Esophagus muscularis mucosa (tissue), 4 donors: ENCODE measurements around the gene ONECUT3. TPM values are rescaled to one million over a fixed set of nuclear protein-coding genes. Genes with fewer than 3 reads are reported as not detected.

ENCODE experiments used
- DNase-seq: peaks from one replicate; pipeline ENCODE4 v3.0.0-alpha.2; 2017; ENCODE audit errors: extremely low spot score
- H3K27ac ChIP-seq, 4 donors: fragments of 200-600 bp; sonication (generic); replicated peaks in 1 of 4; 1 replicate in 3 of 4; 2 replicates in 1 of 4; pipeline ENCODE4 v1.5.1; 2016 to 2019; ENCODE audit warnings: mild to moderate bottlenecking in 1 of 4
- H3K27me3 ChIP-seq, 4 donors: fragments of 200-600 bp; sonication (generic); one replicate each; pipeline versions ENCODE4 v1.5.1 to v1.6.0; 2016 to 2019
- H3K36me3 ChIP-seq, 4 donors: fragments of 200-600 bp; sonication (generic); one replicate each; pipeline ENCODE4 v1.5.1; 2016 to 2019
- H3K4me1 ChIP-seq, 4 donors: fragments of 200-600 bp; sonication (generic); one replicate each; pipeline ENCODE4 v1.5.1; 2016 to 2019
- H3K4me3 ChIP-seq, 4 donors: fragments of 200-600 bp; sonication (generic); 1 replicate in 2 of 4; 2 replicates in 2 of 4; pipeline ENCODE4 v1.5.1; 2016 to 2019; ENCODE audit warnings: mild to moderate bottlenecking in 4 of 4, moderate library complexity in 1 of 4
- H3K9me3 ChIP-seq, 4 donors: fragments of 200-600 bp; sonication (generic); 1 replicate in 3 of 4; 2 replicates in 1 of 4; pipeline ENCODE4 v1.5.1; 2016 to 2019
- CTCF ChIP-seq, 3 experiments: fragments of 200-600 bp in 2 of 3; fragments of 450-650 bp in 1 of 3; sonication (generic) in 2 of 3; IDR thresholded peaks; one replicate each; pipeline ENCODE4 v1.5.1; 2017 to 2019; ENCODE audit warnings: antibody characterized with exemption in 3 of 3, mild to moderate bottlenecking in 2 of 3, moderate library complexity in 1 of 3
- EP300 ChIP-seq: sonication (generic); formaldehyde crosslinking; IDR thresholded peaks from one replicate; pipeline ENCODE4 v1.6.1; 2017; ENCODE audit warnings: antibody characterized with exemption
- POLR2A ChIP-seq: fragments of 450-650 bp; IDR thresholded peaks from one replicate; pipeline ENCODE4 v1.6.1; 2017; ENCODE audit warnings: antibody characterized with exemption, moderate library complexity, mild to moderate bottlenecking, low read depth
- POLR2AphosphoS5 ChIP-seq, 2 donors: sonication (generic); formaldehyde crosslinking; IDR thresholded peaks; one replicate each; pipeline ENCODE4 v1.6.1; 2017; ENCODE audit warnings: antibody characterized with exemption in 2 of 2
- WGBS: methylation state at CpG from one replicate; pipeline ENCODE4 v1.1.5; 2018; 5-methylcytosine and 5-hydroxymethylcytosine counted together
- intact Hi-C: fragments of 100-400 bp; cut with DNase I; formaldehyde crosslinking; loops from one replicate; pipeline ENCODE4 v1.15.1; 2023
- total RNA-seq, 4 donors: library from RNA; depleted of rRNA; stranded (reverse); fragments of >200 nt; gene quantifications; one replicate each; pipeline versions ENCODE4 v1.1.0 to v1.2.1, GENCODE V29; 2016

The ONECUT3 gene
- total RNA-seq, 4 donors from 2014 or later = not detected

GRCh38 chr19:1813192-1814182 is 60.2 kb downstream of the ONECUT3 start:
- intact Hi-C loops = no loop called here
- H3K9me3 ChIP-seq = no peaks in the 10 kb centered on the region
- WGBS = 62% methylated on average over 19 of the region's 21 CpGs
- no peak for DNase-seq
- no peaks in the 10 kb centered on the region for H3K27me3 ChIP-seq
- peak overlapping the region; percentile 55 to 59 (median 58) for H3K4me3 ChIP-seq
- peaks cover 32 to 41% (median 39%) of the 10 kb centered on the region in 4 donors for H3K36me3 ChIP-seq
- H3K27ac ChIP-seq = peak overlapping the region in 3 of 4 donors; percentile 67 to 80 (median 75)
- H3K4me1 ChIP-seq = peaks cover 15 to 26% (median 24%) of the 10 kb centered on the region in 4 donors
- no peak for TF ChIP-seq CTCF (IDR thresholded peaks at IDR 0.05)
- no peak for TF ChIP-seq POLR2AphosphoS5 (IDR thresholded peaks at IDR 0.05)
- no peak for TF ChIP-seq POLR2A
- no peak for TF ChIP-seq EP300

GRCh38 chr19:1814391-1814790 is 61.1 kb downstream of the ONECUT3 start:
- Histone ChIP-seq H3K4me3 (no peak overlapping the region), H3K9me3 (no peaks in the 10 kb centered on the region), H3K4me1 (peaks cover 15 to 26% (median 24%) of the 10 kb centered on the region in 4 donors), H3K27ac (no peak overlapping the region), H3K27me3 (no peaks in the 10 kb centered on the region), H3K36me3 (peaks cover 41 to 50% (median 48%) of the 10 kb centered on the region in 4 donors)
- 79% methylated on average over 10 of the region's 10 CpGs for WGBS
- no peak for DNase-seq
- TF ChIP-seq EP300 (no peak), POLR2AphosphoS5 (IDR thresholded peaks at IDR 0.05) (no peak), CTCF (IDR thresholded peaks at IDR 0.05) (no peak), POLR2A (no peak)
- intact Hi-C loops = no loop called here

GRCh38 chr19:1814833-1815604 is 61.7 kb downstream of the ONECUT3 start:
- Histone ChIP-seq H3K9me3 (no peaks in the 10 kb centered on the region), H3K27ac (no peak overlapping the region), H3K4me3 (no peak overlapping the region), H3K36me3 (peaks cover 47 to 56% (median 55%) of the 10 kb centered on the region in 4 donors), H3K4me1 (peaks cover 15 to 26% (median 24%) of the 10 kb centered on the region in 4 donors), H3K27me3 (no peaks in the 10 kb centered on the region)
- no peak for DNase-seq
- 84% methylated on average over 19 of the region's 26 CpGs for WGBS
- TF ChIP-seq POLR2A (no peak), POLR2AphosphoS5 (IDR thresholded peaks at IDR 0.05) (no peak), CTCF (IDR thresholded peaks at IDR 0.05) (no peak), EP300 (no peak)
- intact Hi-C loops = no loop called here

GRCh38 chr19:1815605-1816529 is 62.6 kb downstream of the ONECUT3 start:
- no peak for TF ChIP-seq POLR2A
- TF ChIP-seq CTCF (IDR thresholded peaks at IDR 0.05) = no peak
- no peak for TF ChIP-seq EP300
- no peak for TF ChIP-seq POLR2AphosphoS5 (IDR thresholded peaks at IDR 0.05)
- Histone ChIP-seq H3K9me3 (no peaks in the 10 kb centered on the region), H3K4me1 (peaks cover 15 to 26% (median 24%) of the 10 kb centered on the region in 4 donors), H3K27ac (no peak overlapping the region), H3K36me3 (peaks cover 56 to 65% (median 63%) of the 10 kb centered on the region in 4 donors), H3K27me3 (no peaks in the 10 kb centered on the region), H3K4me3 (no peak overlapping the region)
- intact Hi-C loops = no loop called here
- DNase-seq = no peak
- 91% methylated on average over 42 of the region's 61 CpGs for WGBS
